ENCODE measurements around the gene AGFG1.

The AGFG1 gene

DNA sequence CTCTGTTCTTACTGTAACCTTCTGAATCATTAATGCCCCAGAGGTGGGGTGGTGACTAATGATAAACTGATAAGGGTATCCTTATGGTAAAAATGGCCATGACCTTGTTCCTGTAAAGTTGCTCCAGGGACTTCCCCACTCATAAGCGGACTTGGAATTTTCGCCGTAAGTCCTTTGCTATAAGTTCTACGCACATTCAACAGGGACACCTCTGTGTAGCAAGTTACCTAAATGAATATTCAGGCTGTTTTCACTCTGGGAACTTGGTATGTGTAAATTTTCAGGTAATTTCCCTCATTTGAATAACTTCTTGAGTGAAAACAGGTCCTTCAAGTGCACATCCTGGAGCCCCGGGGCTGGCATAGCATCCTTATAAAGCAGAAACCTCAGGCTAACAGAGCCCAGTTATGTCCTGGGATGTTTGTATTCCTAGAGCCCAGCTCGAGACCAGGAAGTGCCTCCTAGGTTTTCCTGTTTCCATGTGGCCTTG is 9.4 kb upstream of the AGFG1 start:
- no peak for DNase-seq (ENCODE audit: low read depth)
- H3K9ac ChIP-seq (ENCODE audit: low read length) = no peak overlapping the region
- peaks cover 54% of the 10 kb centered on the region for H3K4me1 ChIP-seq (ENCODE audit: control insufficient read depth, insufficient read depth, low read length)
- no peaks in the 10 kb centered on the region for H3K9me3 ChIP-seq (ENCODE audit: control insufficient read depth, low read length)
- no peaks in the 10 kb centered on the region for H3K27me3 ChIP-seq (replicated peaks; ENCODE audit: control insufficient read depth, insufficient read depth, low read length)
- H3K36me3 ChIP-seq (ENCODE audit: control insufficient read depth, insufficient read depth, low read length, severe bottlenecking) = no peaks in the 10 kb centered on the region
- no peak overlapping the region for H3K4me3 ChIP-seq (ENCODE audit: low read length)

DNA sequence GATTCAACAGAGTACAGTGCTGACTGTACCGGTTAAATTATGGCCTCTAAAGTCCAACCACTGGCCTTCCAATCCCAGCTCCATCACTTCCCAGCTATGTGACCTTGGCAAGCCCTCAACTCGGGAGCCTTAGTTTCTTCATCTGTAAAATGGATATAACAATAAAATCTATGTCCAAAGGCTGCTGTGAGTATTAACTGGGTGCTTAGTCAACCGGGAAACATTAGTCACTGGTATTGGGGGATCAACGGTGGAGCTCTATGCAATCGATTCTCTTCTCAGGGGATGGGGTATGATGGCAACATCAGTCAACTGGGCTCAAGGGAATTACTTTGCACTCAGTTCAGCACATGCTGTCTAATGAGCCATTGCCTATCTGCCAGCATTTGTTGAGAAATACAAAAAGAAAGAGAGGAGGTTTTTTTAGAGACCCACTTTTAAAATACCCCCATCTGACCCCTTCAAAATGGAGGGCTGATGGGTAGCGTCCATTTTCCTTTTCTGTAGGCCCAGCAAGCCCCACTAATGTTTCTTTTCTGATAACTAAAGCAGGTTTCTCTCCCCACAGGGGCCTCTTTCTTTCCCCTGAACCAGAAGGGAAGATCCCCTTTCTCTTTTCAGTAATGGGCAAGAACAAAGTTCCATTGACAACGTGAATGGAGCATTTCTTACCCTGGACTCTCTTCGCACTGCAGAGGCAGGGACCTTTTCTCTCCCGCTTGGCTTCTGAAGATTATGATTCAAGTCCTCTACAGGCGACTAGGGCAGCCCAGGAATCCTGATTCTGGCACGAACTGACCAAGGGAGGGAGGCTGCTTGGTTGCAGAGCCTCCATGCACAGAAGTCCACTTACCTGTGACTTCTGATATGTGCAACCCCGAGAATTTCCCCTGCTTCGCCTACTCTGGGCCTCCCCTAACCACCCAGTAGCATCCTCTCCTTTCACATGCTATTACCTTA is 8.7 kb upstream of the AGFG1 start:
- Histone ChIP-seq H3K4me3 (ENCODE audit: low read length) (no peak overlapping the region), H3K9me3 (ENCODE audit: control insufficient read depth, low read length) (no peaks in the 10 kb centered on the region)

DNA sequence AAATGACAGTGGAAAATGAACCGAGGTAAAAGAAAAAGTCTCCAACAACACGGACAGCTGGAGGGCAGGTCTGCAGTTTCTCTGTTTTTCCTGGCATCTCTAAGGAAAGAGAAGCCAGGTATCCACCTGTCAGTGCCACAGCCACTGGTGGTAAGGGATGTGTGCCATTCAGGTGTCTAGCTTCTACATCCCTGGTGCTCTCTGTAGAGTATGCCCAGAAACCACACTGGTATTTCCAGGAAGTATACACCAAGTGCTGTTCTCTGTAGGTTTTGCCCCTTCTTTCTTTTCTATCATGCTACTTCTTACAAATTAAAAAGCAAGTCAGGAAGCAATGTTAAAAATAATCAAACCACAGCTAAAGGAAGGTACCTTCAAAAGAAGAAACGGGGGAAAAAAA is 7.6 kb upstream of the AGFG1 start:
- H3K9me3 ChIP-seq (ENCODE audit: control insufficient read depth, low read length) = no peaks in the 10 kb centered on the region
- H3K4me3 ChIP-seq (ENCODE audit: low read length) = no peak overlapping the region
- H3K4me1 ChIP-seq (ENCODE audit: control insufficient read depth, insufficient read depth, low read length) = peaks cover 54% of the 10 kb centered on the region
- no peaks in the 10 kb centered on the region for H3K36me3 ChIP-seq (ENCODE audit: control insufficient read depth, insufficient read depth, low read length, severe bottlenecking)
- DNase-seq (ENCODE audit: low read depth) = no peak
- H3K9ac ChIP-seq (ENCODE audit: low read length) = no peak overlapping the region
- H3K27me3 ChIP-seq (replicated peaks; ENCODE audit: control insufficient read depth, insufficient read depth, low read length) = no peaks in the 10 kb centered on the region

More for the DNA sequence above, 8.7 kb upstream of the AGFG1 start:
- H3K9ac ChIP-seq (ENCODE audit: low read length) = no peak overlapping the region
- H3K4me1 ChIP-seq (ENCODE audit: control insufficient read depth, insufficient read depth, low read length) = peaks cover 54% of the 10 kb centered on the region
- H3K36me3 ChIP-seq (ENCODE audit: control insufficient read depth, insufficient read depth, low read length, severe bottlenecking) = no peaks in the 10 kb centered on the region
- no peak for DNase-seq (ENCODE audit: low read depth)
- no peaks in the 10 kb centered on the region for H3K27me3 ChIP-seq (replicated peaks; ENCODE audit: control insufficient read depth, insufficient read depth, low read length)

DNA sequence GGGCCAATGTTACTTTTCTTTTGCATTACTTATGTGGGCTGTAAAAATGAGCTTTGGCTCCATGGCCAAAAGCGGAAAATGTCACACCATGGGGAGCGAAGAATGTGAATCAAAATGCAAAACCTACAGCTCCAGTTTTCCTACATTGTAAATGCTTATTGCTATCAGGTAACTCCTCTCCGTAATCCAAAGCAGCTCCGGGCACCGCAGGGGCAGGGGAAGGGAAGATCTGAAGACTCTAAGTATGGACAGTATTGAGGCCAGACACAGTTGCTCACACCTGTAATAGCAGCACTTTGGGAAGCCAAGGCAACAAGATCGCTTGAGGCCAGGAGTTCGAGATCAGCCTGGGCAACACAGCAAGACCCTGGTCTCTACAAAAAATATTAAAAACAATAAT is 7.1 kb upstream of the AGFG1 start:
- peaks cover 54% of the 10 kb centered on the region for H3K4me1 ChIP-seq (ENCODE audit: control insufficient read depth, insufficient read depth, low read length)
- H3K36me3 ChIP-seq (ENCODE audit: control insufficient read depth, insufficient read depth, low read length, severe bottlenecking) = no peaks in the 10 kb centered on the region
- no peak overlapping the region for H3K4me3 ChIP-seq (ENCODE audit: low read length)
- H3K9ac ChIP-seq (ENCODE audit: low read length) = no peak overlapping the region
- no peaks in the 10 kb centered on the region for H3K27me3 ChIP-seq (replicated peaks; ENCODE audit: control insufficient read depth, insufficient read depth, low read length)
- H3K9me3 ChIP-seq (ENCODE audit: control insufficient read depth, low read length) = no peaks in the 10 kb centered on the region
- no peak for DNase-seq (ENCODE audit: low read depth)

DNA sequence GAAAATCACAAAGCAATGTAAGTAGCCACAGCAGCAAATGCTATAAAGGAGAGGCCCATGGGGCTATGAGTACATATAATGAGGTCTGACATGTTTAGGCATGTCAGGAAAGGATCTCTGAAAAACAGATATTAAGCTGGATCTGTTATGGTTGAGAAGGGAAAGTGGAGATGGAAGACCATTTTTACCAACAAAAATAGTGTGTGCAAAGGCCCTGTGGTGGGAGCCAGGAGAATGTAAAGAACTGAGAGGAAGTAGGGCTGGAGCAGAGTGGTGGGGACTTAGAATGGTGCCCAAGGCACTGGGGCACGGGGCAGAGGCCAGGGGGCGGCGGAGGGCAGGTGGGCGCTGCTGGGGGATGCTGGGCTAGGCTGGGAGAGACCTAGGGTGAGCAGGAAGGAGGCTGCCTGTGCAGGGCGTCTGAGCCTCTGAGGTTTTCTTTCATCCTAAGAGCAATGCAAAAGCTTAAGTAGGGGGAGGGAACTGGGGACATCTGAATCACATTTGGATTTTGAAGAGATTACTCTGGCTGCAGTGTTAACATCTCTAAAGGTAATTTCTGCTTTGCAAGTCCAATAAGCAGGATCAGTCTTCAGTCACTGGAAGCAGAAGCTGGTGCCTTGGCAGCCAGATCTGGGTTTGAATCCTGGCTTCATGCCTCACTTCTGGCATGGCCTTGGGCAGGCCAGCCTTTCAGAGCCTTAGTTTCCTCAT is 4.9 kb upstream of the AGFG1 start:
- peak overlapping the region; percentile 80 for H3K9ac ChIP-seq (ENCODE audit: low read length)
- no peaks in the 10 kb centered on the region for H3K27me3 ChIP-seq (replicated peaks; ENCODE audit: control insufficient read depth, insufficient read depth, low read length)
- H3K4me1 ChIP-seq (ENCODE audit: control insufficient read depth, insufficient read depth, low read length) = peaks cover 40% of the 10 kb centered on the region
- H3K9me3 ChIP-seq (ENCODE audit: control insufficient read depth, low read length) = no peaks in the 10 kb centered on the region
- peak overlapping the region; percentile 42 for H3K4me3 ChIP-seq (ENCODE audit: low read length)
- no peaks in the 10 kb centered on the region for H3K36me3 ChIP-seq (ENCODE audit: control insufficient read depth, insufficient read depth, low read length, severe bottlenecking)
- DNase-seq (ENCODE audit: low read depth) = no peak

DNA sequence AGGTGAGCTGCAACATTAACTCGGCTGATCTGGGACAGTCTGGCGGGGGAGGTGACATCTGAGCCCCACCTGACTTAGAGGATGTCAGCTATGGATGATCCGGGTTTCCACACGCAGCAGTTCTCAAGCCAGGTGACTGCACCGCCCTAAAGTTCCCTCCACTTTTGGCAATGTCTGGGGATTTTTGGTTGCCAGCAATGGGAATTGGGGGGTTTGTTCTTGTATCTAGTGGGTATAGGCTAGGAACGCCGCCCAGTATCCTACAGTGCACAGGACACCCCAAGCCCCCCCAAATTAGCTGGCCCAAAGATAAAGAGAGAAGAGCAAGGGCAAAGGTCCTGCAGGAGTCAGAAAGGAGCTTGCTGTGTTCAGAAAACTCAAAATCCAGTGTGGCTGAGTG is 544 bp upstream of the AGFG1 start:
- no peaks in the 10 kb centered on the region for H3K27me3 ChIP-seq (replicated peaks; ENCODE audit: control insufficient read depth, insufficient read depth, low read length)
- H3K9ac ChIP-seq (ENCODE audit: low read length) = no peak overlapping the region
- H3K4me3 ChIP-seq (ENCODE audit: low read length) = peak overlapping the region; percentile 88
- H3K36me3 ChIP-seq (ENCODE audit: control insufficient read depth, insufficient read depth, low read length, severe bottlenecking) = no peaks in the 10 kb centered on the region
- H3K4me1 ChIP-seq (ENCODE audit: control insufficient read depth, insufficient read depth, low read length) = peaks cover 35% of the 10 kb centered on the region
- DNase-seq (ENCODE audit: low read depth) = no peak
- H3K9me3 ChIP-seq (ENCODE audit: control insufficient read depth, low read length) = no peaks in the 10 kb centered on the region

DNA sequence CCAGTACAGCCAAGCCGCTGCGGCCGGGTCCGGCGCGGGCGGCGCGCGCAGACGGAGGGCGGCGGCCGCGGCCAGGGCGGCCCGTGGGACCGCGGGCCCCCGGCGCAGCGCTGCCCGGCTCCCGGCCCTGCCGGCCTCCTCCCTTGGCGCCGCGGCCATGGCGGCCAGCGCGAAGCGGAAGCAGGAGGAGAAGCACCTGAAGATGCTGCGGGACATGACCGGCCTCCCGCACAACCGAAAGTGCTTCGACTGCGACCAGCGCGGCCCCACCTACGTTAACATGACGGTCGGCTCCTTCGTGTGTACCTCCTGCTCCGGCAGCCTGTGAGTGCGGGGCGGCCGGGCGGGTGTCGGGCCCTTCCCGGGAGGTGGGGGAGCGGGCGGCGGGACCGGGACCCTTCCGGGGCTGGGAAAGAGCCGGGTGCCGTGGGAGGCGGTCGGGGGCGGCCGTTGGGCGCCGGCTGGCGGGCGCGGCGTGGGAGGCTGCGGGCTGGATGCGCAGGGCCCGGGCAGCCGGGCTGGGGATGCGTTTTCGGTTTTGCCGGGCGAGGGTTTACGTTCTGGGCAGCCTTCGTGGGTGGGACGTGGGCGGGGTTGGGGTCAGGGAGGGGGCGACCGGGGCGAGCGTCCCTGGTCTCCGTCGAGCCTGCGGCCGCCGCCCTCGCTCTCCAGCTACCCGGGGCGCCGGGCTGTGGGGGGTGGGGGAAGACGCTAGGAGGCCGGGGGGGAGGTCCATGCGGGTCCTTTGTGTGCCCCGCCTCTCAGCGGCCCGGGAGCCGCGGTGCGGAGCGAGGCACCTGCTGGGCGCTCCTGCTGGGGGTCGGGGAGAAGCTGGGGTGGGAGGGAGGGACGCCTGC is 537 bp downstream of the AGFG1 start:
- Histone ChIP-seq H3K9me3 (ENCODE audit: control insufficient read depth, low read length) (no peaks in the 10 kb centered on the region), H3K4me1 (ENCODE audit: control insufficient read depth, insufficient read depth, low read length) (peaks cover 24% of the 10 kb centered on the region), H3K27me3 (replicated peaks; ENCODE audit: control insufficient read depth, insufficient read depth, low read length) (no peaks in the 10 kb centered on the region), H3K9ac (ENCODE audit: low read length) (peak overlapping the region; percentile 89), H3K4me3 (ENCODE audit: low read length) (peak overlapping the region; percentile 88), H3K36me3 (ENCODE audit: control insufficient read depth, insufficient read depth, low read length, severe bottlenecking) (no peaks in the 10 kb centered on the region)
- DNase-seq (ENCODE audit: low read depth) = peak; percentile 70

DNA sequence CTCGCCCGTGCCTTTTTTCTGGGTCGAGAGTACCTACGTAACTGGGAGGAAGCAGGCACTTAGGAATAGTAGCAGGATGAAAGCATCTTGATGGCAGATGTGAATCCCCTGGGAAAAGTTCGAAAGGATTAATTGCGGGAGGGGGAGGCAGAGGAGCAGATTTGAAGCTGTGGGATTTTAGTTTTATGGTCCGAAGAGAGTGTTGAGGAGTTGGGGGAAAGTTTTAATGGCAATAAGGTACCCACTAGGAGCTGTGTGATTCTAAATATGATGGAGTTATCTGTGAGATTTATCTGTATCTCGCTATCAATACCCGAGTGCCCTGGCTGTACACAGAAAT is 1.1 kb downstream of the AGFG1 start:
- Histone ChIP-seq H3K4me1 (ENCODE audit: control insufficient read depth, insufficient read depth, low read length) (peaks cover 24% of the 10 kb centered on the region), H3K9me3 (ENCODE audit: control insufficient read depth, low read length) (no peaks in the 10 kb centered on the region)
- no peak for DNase-seq (ENCODE audit: low read depth)

DNA sequence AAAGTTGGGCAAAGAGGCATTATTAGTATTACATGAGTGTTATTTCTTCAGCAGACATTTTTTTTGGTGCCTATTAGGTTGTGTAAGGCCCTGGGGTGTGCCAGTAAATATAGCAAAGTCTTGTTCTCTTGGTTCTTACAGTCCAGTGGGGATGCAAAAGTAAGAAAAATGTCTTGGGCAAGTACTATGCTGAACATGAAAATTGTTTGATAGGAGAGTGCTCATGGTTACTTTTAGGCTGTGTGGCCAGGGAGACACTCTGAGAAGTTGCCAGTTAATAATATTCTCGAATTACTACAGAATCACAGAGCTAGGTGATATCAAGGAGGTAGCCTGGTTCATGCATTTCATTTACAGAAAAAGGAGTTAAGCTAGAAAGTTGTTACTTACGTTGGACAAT is 1.9 kb downstream of the AGFG1 start:
- no peaks in the 10 kb centered on the region for H3K36me3 ChIP-seq (ENCODE audit: control insufficient read depth, insufficient read depth, low read length, severe bottlenecking)
- H3K9ac ChIP-seq (ENCODE audit: low read length) = peak overlapping the region; percentile 87
- H3K9me3 ChIP-seq (ENCODE audit: control insufficient read depth, low read length) = no peaks in the 10 kb centered on the region
- H3K27me3 ChIP-seq (replicated peaks; ENCODE audit: control insufficient read depth, insufficient read depth, low read length) = no peaks in the 10 kb centered on the region
- H3K4me1 ChIP-seq (ENCODE audit: control insufficient read depth, insufficient read depth, low read length) = peaks cover 24% of the 10 kb centered on the region
- peak; percentile 35 for DNase-seq (ENCODE audit: low read depth)
- H3K4me3 ChIP-seq (ENCODE audit: low read length) = peak overlapping the region; percentile 88

More for the DNA sequence above, 1.1 kb downstream of the AGFG1 start:
- Histone ChIP-seq H3K27me3 (replicated peaks; ENCODE audit: control insufficient read depth, insufficient read depth, low read length) (no peaks in the 10 kb centered on the region), H3K4me3 (ENCODE audit: low read length) (peak overlapping the region; percentile 88), H3K9ac (ENCODE audit: low read length) (peak overlapping the region; percentile 87), H3K36me3 (ENCODE audit: control insufficient read depth, insufficient read depth, low read length, severe bottlenecking) (no peaks in the 10 kb centered on the region)

DNA sequence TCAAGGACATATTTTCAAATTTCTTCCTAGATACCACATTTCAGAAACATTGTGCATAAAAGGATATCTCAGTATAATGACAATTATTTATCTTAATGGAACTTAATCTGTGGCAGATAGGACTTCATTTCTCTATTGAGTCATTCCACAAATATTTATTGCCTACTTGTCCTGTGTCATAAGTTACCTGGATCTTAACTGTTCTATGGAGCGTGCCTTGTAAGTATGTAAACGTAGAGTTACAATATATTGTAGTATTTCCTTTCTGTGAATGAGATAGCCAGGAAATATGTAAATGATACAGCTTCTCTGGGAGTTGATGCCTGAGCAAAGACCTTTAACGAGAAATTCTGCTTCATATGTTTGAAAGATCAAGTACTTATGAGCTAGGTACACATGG is 2.5 kb downstream of the AGFG1 start:
- Histone ChIP-seq H3K36me3 (ENCODE audit: control insufficient read depth, insufficient read depth, low read length, severe bottlenecking) (no peaks in the 10 kb centered on the region), H3K9ac (ENCODE audit: low read length) (peak overlapping the region; percentile 87), H3K4me1 (ENCODE audit: control insufficient read depth, insufficient read depth, low read length) (peaks cover 25% of the 10 kb centered on the region), H3K9me3 (ENCODE audit: control insufficient read depth, low read length) (no peaks in the 10 kb centered on the region), H3K4me3 (ENCODE audit: low read length) (peak overlapping the region; percentile 88), H3K27me3 (replicated peaks; ENCODE audit: control insufficient read depth, insufficient read depth, low read length) (no peaks in the 10 kb centered on the region)
- DNase-seq (ENCODE audit: low read depth) = no peak

DNA sequence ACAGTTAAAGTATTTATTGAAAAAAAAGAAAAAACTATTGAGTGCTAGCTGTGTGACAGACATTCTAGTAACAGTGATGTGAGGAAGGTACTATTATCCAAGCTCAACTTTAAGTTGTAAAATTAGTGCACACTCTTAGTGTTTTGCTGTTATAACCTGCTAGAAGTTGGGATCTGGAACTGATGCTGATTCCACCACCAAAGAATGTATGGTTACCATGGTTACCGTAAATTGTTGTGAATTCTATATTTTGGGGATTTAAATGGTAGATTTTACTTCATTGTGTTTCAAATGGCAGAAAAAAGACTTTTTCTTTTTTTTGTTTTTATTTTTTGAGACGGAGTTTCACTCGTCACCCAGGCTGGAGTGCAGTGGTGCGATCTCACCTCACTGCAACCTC is 5.3 kb downstream of the AGFG1 start:
- Histone ChIP-seq H3K27me3 (replicated peaks; ENCODE audit: control insufficient read depth, insufficient read depth, low read length) (no peaks in the 10 kb centered on the region), H3K9me3 (ENCODE audit: control insufficient read depth, low read length) (no peaks in the 10 kb centered on the region), H3K4me1 (ENCODE audit: control insufficient read depth, insufficient read depth, low read length) (peaks cover 37% of the 10 kb centered on the region), H3K4me3 (ENCODE audit: low read length) (no peak overlapping the region), H3K36me3 (ENCODE audit: control insufficient read depth, insufficient read depth, low read length, severe bottlenecking) (no peaks in the 10 kb centered on the region), H3K9ac (ENCODE audit: low read length) (no peak overlapping the region)
- peak; percentile 41 for DNase-seq (ENCODE audit: low read depth)

Data from adipocyte (in vitro differentiated cells).